ENCODE results near the gene IRF6.
A peak's percentile ranks its signal among the peaks of the same experiment; 100 is the strongest.

IRF6 gene

DNA sequence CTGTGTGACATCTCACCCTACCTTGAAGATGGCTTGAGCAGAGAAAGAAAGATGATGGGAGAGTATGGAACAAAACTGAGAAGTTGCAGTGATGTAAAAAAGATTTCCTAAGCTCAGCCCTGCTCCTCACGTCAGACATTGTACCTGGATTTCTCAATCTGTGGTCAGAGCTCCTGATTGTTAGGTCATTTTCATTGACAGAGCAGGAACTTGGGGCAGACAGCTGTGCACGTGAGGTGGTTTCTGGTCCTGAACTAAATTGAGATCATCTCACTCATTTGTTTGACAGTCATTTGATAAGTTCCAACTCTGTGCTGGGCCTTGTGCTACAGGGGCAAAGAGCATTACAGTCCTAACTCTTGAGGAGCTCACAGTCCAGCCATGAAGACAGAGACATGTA, 39.9 kb downstream of the IRF6 start:
- no peak overlapping the region for H3K4me3 ChIP-seq (ENCODE audit: low read length)

DNA sequence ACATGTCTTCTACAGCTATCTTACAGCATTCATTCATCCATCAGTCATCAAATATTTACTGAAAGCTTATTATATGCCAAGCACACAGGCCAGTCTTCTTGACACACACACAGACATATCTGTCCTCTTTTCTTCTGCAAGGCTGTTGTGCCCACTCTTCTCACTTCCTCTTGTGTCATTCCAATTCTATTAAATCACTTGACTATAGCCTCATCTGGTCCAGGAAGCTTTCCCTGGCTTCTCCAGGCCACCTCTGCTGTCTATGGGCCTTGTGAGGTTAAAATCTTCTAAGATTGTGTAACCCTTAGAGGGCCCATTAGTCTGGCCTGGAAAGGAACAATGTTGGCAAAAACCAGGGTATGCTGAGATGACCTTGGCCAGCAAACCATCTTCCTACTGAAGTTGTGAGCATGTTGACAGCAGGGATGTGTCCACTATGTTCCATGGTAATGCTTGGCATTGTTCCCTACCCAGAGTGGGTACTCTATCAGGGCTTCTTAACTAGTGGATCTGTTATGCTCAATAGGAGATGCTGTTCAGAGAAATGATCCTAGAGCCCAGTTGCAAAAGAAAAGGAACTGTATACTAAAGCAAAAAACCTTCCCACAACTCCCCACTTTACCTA, 44.8 kb downstream of the IRF6 start:
- no peak overlapping the region for H3K9ac ChIP-seq (ENCODE audit: low read length)
- H3K36me3 ChIP-seq (ENCODE audit: control insufficient read depth, insufficient read depth, low read length): no peaks in the 10 kb centered on the region
- H3K9me3 ChIP-seq (ENCODE audit: control insufficient read depth, low read length): no peaks in the 10 kb centered on the region
- H3K4me1 ChIP-seq (ENCODE audit: control insufficient read depth, insufficient read depth, low read length): peaks cover 6% of the 10 kb centered on the region
- H3K4me3 ChIP-seq (ENCODE audit: low read length): no peak overlapping the region
- no peaks in the 10 kb centered on the region for H3K27me3 ChIP-seq (ENCODE audit: control insufficient read depth, insufficient read depth, low read length)

More for the DNA sequence above, 39.9 kb downstream of the IRF6 start:
- Histone ChIP-seq H3K9me3 (ENCODE audit: control insufficient read depth, low read length) (no peaks in the 10 kb centered on the region), H3K27me3 (ENCODE audit: control insufficient read depth, insufficient read depth, low read length) (no peaks in the 10 kb centered on the region), H3K9ac (ENCODE audit: low read length) (no peak overlapping the region), H3K4me1 (ENCODE audit: control insufficient read depth, insufficient read depth, low read length) (peaks cover 9% of the 10 kb centered on the region), H3K36me3 (ENCODE audit: control insufficient read depth, insufficient read depth, low read length) (no peaks in the 10 kb centered on the region)

DNA sequence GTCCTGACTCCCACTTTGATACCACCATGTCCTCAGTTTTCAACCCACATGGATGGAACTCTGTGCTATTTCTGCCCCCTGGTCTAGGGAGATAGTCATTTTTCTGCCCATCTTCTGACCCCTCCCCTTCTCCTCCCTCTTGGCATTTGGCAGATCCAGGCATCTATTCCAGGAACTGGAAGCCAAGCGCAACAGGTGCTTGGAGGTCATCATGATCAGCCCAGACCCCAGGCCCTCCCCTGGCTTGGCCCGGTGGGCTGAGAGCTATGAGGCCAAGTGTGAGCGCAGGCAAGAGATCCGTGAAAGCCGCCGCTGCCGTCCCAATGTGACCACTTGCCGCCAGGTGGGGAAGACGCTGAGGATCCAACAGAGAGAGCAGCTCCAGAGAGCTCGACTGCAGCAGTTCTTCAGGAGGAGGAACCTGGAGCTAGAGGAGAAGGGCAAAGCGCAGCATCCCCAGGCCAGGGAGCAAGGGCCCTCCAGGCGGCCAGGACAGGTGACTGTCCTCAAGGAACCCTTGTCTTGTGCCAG, 46.0 kb downstream of the IRF6 start:
- Histone ChIP-seq H3K9ac (ENCODE audit: low read length) (no peak overlapping the region), H3K4me3 (ENCODE audit: low read length) (no peak overlapping the region), H3K36me3 (ENCODE audit: control insufficient read depth, insufficient read depth, low read length) (no peaks in the 10 kb centered on the region), H3K4me1 (ENCODE audit: control insufficient read depth, insufficient read depth, low read length) (peaks cover 6% of the 10 kb centered on the region), H3K9me3 (ENCODE audit: control insufficient read depth, low read length) (no peaks in the 10 kb centered on the region), H3K27me3 (ENCODE audit: control insufficient read depth, insufficient read depth, low read length) (no peaks in the 10 kb centered on the region)

GRCh38 chr1:209758400-209758799, 47.5 kb downstream of the IRF6 start:
- Histone ChIP-seq H3K4me3 (ENCODE audit: low read length) (no peak overlapping the region), H3K4me1 (ENCODE audit: control insufficient read depth, insufficient read depth, low read length) (peaks cover 6% of the 10 kb centered on the region), H3K27me3 (ENCODE audit: control insufficient read depth, insufficient read depth, low read length) (no peaks in the 10 kb centered on the region), H3K9me3 (ENCODE audit: control insufficient read depth, low read length) (no peaks in the 10 kb centered on the region), H3K9ac (ENCODE audit: low read length) (no peak overlapping the region), H3K36me3 (ENCODE audit: control insufficient read depth, insufficient read depth, low read length) (no peaks in the 10 kb centered on the region)

DNA sequence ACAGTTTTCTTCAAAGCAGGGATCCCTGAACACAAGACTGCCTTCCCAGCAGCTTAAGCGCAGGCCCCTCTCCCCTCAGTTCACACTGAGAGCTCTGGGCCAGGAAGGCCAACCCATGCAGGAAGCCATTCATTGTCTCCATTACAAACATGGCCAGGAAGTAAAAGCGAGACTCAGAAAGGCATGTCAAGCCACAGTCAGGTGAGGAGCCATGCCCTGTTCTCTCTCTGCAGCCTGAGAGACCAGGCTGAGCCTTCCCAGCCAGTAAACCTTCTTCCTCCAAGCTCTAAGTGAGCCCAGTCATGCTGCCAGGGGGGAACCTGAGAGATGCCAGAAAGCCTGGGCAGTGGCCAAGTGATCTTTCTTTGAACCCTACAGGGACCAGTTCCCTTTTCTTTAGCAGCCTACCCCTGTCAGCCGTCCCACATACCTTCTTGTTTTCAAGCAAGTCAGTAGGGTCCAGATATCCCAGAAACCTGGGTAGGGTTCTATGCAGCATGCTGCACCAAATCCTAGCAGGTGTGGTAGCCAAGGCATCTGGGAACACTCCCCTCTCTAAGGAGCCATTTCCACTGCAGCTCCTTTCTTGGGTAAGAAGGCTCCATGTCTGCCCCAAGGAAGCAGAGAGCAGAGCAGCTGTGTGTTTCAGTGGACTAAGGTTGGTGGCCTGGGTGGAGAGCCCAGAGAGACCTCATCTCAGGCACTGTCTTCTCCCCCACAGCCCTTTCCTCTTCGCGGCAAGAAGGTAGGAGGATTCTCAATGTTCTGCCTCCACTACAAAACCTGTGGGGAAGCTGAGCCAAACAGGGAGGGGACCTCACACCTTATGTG, 49.1 kb downstream of the IRF6 start:
- peak overlapping the region; percentile 17 for H3K9ac ChIP-seq (ENCODE audit: low read length)
- H3K9me3 ChIP-seq (ENCODE audit: control insufficient read depth, low read length): no peaks in the 10 kb centered on the region
- no peak overlapping the region for H3K4me3 ChIP-seq (ENCODE audit: low read length)
- no peaks in the 10 kb centered on the region for H3K36me3 ChIP-seq (ENCODE audit: control insufficient read depth, insufficient read depth, low read length)
- H3K27me3 ChIP-seq (ENCODE audit: control insufficient read depth, insufficient read depth, low read length): no peaks in the 10 kb centered on the region
- H3K4me1 ChIP-seq (ENCODE audit: control insufficient read depth, insufficient read depth, low read length): peaks cover 6% of the 10 kb centered on the region

- H3K4me3 ChIP-seq (ENCODE audit: low read length): no peak within 1 kb of the TSS
These were observed 49.9 kb downstream of the IRF6 start, which contains the start of gene TRAF3IP3 for GRCh38 chr1:209755926-209756614. Gene TRAF3IP3 (plus strand): TSS chr1:209756053. CDS start chr1:209760040, 3,987 bp downstream.

GRCh38 chr1:209755256-209755655, 50.7 kb downstream of the IRF6 start:
- Histone ChIP-seq H3K27me3 (ENCODE audit: control insufficient read depth, insufficient read depth, low read length) (no peaks in the 10 kb centered on the region), H3K9me3 (ENCODE audit: control insufficient read depth, low read length) (no peaks in the 10 kb centered on the region), H3K4me3 (ENCODE audit: low read length) (no peak overlapping the region), H3K4me1 (ENCODE audit: control insufficient read depth, insufficient read depth, low read length) (peaks cover 6% of the 10 kb centered on the region), H3K36me3 (ENCODE audit: control insufficient read depth, insufficient read depth, low read length) (no peaks in the 10 kb centered on the region), H3K9ac (ENCODE audit: low read length) (no peak overlapping the region)

More at GRCh38 chr1:209755926-209756614, 49.9 kb downstream of the IRF6 start, which contains the start of gene TRAF3IP3:
- Histone ChIP-seq H3K9ac (ENCODE audit: low read length) (peak within 1 kb of the TSS; percentile 17), H3K9me3 (ENCODE audit: control insufficient read depth, low read length) (no peaks in the 10 kb centered on the region), H3K27me3 (ENCODE audit: control insufficient read depth, insufficient read depth, low read length) (no peaks in the 10 kb centered on the region), H3K4me1 (ENCODE audit: control insufficient read depth, insufficient read depth, low read length) (peaks cover 6% of the 10 kb centered on the region), H3K36me3 (ENCODE audit: control insufficient read depth, insufficient read depth, low read length) (no peaks in the 10 kb centered on the region)

- no peaks in the 10 kb centered on the region for H3K36me3 ChIP-seq (ENCODE audit: control insufficient read depth, insufficient read depth, low read length)
- H3K9me3 ChIP-seq (ENCODE audit: control insufficient read depth, low read length): no peaks in the 10 kb centered on the region
- peaks cover 10% of the 10 kb centered on the region for H3K4me1 ChIP-seq (ENCODE audit: control insufficient read depth, insufficient read depth, low read length)
- no peak overlapping the region for H3K9ac ChIP-seq (ENCODE audit: low read length)
- no peak overlapping the region for H3K4me3 ChIP-seq (ENCODE audit: low read length)
- H3K27me3 ChIP-seq (ENCODE audit: control insufficient read depth, insufficient read depth, low read length): no peaks in the 10 kb centered on the region
These were observed 53.1 kb downstream of the IRF6 start for GRCh38 chr1:209752890-209753289.

DNA sequence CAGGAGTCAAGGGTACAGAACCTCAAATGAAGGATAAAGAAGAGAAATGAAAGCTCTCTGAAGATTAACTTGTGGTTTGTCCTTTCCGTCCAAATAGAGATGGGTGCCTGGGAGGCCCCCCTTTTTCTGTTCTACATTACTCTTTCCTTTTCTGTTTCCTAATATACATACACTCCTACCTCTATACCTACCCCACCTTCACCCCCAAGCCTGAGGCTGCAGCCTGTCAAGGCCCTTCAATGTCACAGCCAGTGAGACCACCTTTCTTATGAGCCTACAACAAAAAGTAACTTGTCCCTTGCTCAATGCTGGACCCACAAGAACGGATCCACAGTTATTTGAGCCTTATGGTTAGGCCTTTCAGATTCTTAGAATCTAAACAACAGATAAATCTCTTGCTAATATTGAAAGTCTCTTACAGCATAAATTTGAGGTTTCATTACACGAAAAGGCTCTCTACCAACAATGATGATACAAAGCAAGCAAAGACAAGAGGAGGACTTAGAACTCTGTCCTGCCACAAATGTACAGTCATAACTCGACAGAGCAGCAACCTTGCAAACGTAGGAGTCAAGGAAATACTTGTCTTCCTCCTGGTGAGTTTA, 54.2 kb downstream of the IRF6 start:
- Histone ChIP-seq H3K9ac (ENCODE audit: low read length) (no peak overlapping the region), H3K4me3 (ENCODE audit: low read length) (no peak overlapping the region), H3K27me3 (ENCODE audit: control insufficient read depth, insufficient read depth, low read length) (no peaks in the 10 kb centered on the region), H3K9me3 (ENCODE audit: control insufficient read depth, low read length) (no peaks in the 10 kb centered on the region), H3K4me1 (ENCODE audit: control insufficient read depth, insufficient read depth, low read length) (peaks cover 16% of the 10 kb centered on the region), H3K36me3 (ENCODE audit: control insufficient read depth, insufficient read depth, low read length) (no peaks in the 10 kb centered on the region)

DNA sequence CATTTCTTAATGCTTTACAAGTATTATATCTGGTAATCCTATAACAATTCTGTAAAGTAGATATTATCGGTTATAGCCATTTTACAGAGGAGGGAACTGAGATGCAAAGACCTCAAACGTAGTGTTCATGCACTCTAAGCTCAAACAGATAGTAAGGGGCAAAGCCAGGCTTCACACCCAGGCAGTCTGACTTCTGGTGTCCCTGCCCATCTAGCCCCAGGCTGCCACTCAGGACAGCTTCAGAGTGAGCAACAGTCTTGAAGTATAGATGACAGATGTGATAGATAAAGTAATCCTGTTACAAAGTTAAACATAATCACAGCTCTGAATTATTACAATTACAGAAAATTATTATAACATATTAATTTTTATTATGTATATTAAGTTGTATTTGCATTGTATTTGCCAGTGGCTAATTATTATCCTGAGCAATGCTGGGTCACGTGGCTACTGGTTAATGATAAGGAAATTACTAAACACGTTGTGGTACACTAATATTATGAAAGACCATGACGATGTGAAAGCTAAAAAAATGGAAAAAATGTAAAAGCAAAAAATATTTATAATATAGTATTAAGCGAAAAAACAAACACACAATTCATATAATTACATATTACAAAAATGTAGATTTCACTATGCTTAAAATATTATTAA, 56.1 kb downstream of the IRF6 start:
- no peaks in the 10 kb centered on the region for H3K27me3 ChIP-seq (ENCODE audit: control insufficient read depth, insufficient read depth, low read length)
- no peaks in the 10 kb centered on the region for H3K9me3 ChIP-seq (ENCODE audit: control insufficient read depth, low read length)
- H3K4me1 ChIP-seq (ENCODE audit: control insufficient read depth, insufficient read depth, low read length): peaks cover 13% of the 10 kb centered on the region
- H3K9ac ChIP-seq (ENCODE audit: low read length): peak overlapping the region; percentile 15
- H3K4me3 ChIP-seq (ENCODE audit: low read length): no peak overlapping the region
- no peaks in the 10 kb centered on the region for H3K36me3 ChIP-seq (ENCODE audit: control insufficient read depth, insufficient read depth, low read length)

- Histone ChIP-seq H3K4me3 (ENCODE audit: low read length) (no peak overlapping the region), H3K4me1 (ENCODE audit: control insufficient read depth, insufficient read depth, low read length) (peaks cover 13% of the 10 kb centered on the region), H3K27me3 (ENCODE audit: control insufficient read depth, insufficient read depth, low read length) (no peaks in the 10 kb centered on the region), H3K9me3 (ENCODE audit: control insufficient read depth, low read length) (no peaks in the 10 kb centered on the region), H3K36me3 (ENCODE audit: control insufficient read depth, insufficient read depth, low read length) (no peaks in the 10 kb centered on the region), H3K9ac (ENCODE audit: low read length) (peak overlapping the region; percentile 15)
These were observed 56.7 kb downstream of the IRF6 start for GRCh38 chr1:209749205-209749604.
